HG02678 (cell line): Measurements from ENCODE around the gene PRODH.
"Not testable (repeated sequence)": the region's sequence is repeated elsewhere in the genome, so short reads cannot be mapped to it uniquely, and the experiment has no call there.

ENCODE experiments used
- ATAC-seq: cut with Tn5 transposase; IDR thresholded peaks from one replicate; pipeline ENCODE4 v1.9.1; 2021; ENCODE audit warnings: mild to moderate bottlenecking, moderate library complexity; ENCODE audit not compliant: unreplicated experiment

The PRODH gene

DNA sequence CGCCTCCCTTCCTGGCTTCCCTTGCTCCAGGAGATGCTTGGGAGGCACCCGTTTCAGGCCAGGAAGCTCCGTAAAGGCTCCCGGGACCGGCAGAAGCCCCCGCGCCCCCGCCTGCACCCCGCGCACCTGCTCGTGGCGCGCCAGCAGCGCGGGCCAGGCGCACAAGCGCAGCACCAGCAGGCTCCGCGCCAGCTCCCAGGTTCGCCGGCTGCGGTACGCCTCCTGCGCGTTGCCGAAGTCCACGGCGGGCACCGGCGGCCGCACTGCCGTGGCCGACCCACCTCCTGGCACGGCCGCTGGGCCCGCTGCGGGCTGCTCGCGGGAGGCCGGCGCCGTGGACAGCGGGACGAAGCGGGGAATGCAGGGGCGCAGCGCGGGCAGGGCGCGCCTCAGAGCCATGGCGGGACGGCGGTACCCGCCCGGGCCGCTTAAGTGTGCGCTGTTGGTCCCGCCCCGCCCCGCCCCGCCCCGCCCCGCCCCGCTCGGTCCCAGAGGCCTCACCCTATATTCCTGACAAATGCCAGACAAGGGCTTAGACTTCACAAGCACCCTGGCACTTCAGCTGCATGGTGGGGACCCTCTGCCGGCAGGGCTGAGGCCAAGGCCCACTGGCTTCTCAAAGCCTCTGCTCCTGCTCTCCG, at the start of gene PRODH:
Gene PRODH, minus strand, starts transcription at position 405 of the 641 bp plus-strand sequence. Its CDS starts 6 bp downstream, at position 399.
- no peak for ATAC-seq

DNA sequence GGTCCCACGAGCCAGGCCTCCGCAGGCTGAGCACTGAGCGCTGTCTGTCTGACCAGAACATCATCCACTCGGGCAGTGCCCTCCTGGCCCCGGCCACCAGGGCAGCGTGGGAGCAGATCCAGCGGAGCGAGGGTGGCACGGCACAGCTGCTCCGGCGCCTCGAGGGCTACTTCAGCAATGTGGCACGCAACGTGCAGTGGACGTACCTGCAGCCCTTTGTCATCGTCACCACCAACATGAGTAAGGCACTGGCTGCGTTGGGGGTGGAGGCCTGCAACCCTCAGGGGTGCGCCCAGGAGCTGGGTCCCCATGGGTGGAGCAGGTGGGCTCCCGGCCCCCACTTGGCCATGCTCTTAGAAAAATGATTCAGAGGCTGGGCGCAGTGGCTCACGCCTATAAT, 49.7 kb upstream of the PRODH start:
- ATAC-seq: no peak

DNA sequence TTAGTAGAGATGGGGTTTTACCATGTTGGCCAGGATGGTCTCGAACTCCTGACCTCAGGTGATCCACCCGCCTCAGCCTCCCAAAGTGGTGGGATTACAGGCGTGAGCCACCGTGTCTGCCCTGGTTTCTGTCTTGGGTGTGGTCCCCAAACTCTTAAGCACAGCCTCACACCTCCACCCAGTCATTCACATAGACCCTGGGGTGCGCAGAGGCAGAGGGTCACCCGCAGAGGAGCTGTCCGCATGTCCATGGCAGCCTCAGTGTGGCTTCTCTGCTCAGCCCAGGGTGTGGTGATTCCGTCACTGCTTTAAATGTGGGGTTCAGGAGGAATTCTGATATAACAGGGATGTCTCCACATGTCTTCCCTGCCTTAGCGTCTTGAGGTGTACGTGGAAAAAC, 48.5 kb upstream of the PRODH start:
- ATAC-seq: no peak

DNA sequence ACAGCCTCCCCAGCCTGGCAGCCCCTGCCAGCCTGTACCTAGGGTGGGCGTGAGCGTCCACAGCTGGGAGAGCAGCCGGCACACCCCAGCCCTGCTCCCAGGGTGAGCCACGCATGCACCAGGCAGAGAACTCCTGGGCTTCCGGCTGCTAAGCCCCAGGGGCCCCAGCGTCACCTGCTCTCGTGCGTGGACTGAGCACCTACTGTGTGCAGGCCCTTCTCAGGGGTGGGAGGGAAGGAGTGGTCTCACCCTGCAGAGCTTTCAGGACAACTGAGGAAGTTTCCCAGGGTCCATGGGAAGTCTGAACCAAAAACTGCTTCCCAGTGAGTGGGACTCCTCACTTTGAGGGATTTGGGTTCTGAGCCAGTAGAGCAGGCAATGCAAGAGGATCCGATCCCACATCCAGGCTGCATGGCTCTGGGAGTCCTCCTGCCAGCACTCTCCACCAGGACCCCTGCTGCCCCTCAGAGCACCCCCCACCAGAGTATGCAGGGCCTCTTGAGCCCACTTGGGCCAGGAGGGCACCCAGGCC, 47.1 kb upstream of the PRODH start:
- no peak for ATAC-seq

GRCh38 chr22:18980829-18981228, 44.7 kb upstream of the PRODH start:
- ATAC-seq: no peak

DNA sequence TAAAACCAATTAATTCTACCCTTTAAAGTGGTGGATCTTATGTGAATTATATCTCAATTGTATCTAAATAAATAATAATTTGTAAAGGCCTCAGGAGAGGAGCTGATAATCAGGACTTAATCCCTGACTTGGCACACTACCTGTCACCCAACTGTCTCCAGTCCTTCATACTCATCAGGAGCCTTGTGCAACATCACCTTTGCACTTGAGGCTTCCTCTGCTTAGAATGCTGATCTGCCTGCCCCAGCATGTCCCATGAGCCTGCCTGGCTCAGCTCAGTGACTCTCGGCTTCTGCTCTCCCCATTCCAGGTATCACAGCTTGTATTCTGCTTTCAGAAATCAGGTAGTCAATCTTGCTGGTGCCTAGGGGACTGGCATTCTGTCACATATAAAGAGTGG, 43.9 kb upstream of the PRODH start:
- ATAC-seq: no peak

DNA sequence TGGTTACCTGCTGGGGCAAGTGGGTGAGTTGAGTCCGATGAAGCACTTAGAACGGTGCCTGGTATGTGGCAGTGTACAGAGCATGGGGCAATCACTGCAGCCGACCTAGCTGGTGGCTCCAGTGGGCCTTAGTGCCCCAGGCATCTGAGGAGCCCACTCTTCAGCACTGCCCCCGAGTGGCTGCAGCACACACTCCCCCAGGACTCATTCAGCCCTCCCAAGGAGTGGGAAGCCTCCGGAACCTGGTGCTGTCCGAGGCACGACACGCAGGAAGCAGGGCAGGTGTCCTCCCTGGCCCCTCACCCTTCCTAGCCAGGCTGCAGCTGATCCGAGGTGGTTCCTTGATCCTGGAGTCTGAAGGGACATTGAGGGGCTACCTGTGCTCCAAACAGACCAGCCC, 42.4 kb upstream of the PRODH start:
- ATAC-seq: no peak

DNA sequence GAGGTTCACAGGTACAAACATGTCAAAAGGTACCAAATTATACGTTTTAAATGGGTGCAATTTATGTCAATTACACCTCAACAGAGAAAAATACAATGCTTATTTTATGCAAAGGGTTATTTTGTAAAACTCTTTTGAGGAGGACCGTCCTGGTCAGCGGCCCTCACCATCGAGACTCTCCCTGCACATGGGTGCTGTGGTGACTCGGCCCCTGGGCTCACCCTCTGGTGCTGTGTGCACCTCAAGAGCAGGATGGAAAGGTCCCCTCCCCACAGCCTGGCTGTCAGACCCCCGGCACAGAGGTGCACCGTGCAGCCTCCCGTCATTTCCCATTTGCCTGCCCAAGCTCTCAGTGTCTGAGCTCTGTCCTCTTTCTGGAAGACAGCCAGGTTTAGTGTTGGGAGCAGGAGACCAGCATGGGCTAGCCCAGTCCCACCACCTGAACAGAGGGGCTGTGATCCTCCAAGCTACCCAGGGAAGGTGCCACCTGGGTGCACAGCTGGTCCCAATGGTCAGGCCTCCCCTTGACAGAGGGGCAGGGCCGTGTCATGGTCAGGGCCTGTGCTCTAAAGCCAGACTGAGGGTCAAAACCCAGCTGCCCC, 41.8 kb upstream of the PRODH start:
- no peak for ATAC-seq

DNA sequence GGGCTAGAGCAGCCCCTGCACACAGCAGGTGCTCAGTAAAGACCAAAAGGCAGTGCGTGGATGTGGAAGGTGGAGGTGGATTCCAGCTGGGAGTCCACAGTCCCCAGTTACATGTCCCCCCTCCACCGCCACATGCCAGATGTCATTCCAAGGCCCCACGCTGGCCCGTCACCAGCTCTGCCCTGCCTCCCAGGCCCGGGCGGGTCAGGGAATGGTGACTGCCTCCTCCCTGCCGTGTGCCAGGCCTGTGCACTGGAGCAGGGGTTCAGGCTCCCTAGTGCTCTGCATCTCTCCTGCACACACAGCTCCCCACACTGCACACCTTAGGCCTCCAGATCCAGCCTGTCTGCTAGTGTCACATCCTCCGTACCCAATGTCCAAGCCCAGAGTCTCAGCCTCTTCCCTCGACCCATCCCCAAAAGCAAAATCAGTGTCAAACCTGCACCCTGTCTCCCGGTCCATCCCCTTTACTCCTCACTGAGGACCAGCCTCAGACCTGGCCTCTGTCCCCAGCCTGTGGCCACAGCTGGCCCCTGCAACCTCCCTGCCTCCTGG, 40.2 kb upstream of the PRODH start:
- no peak for ATAC-seq

GRCh38 chr22:18975434-18976196, 39.5 kb upstream of the PRODH start:
- no peak for ATAC-seq

- no peak for ATAC-seq
Observed at GRCh38 chr22:18974477-18975180, 38.5 kb upstream of the PRODH start.

DNA sequence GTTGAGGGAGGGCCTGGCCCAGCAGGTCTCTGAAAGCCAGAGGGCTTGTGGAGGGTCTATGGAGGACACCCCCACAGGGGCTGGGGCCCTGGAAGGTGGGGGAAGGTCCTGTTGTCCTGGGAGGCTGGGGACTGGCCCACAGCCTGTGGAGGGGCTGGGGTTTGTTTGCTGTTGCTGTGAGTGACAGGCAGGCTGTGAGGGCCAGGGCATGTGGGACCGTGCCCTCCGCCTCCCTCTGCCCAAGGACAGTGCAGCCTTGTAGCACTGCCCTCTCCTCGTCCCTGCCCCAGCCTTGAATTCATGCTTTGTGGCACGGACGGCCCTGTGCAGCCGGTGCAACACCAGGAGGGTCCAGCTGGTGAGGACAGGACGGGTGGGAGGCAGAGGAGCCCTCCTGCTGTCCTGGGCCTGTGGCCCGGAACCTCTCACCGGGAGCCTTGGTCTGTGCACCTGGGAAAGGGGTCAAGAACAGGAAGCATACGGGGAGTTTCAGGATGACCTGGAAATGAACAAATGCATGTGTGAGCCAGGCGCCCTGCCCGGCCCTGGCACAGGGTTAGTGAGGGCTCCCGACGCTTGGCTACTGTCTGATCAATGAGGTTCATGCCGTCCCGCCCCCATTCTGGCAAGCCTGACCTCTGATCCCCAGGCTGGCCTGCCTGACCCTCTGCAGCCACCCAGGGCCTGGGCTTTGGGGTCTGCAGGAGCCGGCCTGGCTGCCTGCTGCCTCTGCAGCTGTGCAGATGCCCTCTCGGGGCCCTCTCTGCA, 37.4 kb upstream of the PRODH start:
- ATAC-seq: no peak

- ATAC-seq: not testable (repeated sequence)
Observed at GRCh38 chr22:18972591-18972990, 36.5 kb upstream of the PRODH start.

- not testable (repeated sequence) for ATAC-seq
Observed at GRCh38 chr22:18972029-18972428, 35.9 kb upstream of the PRODH start.

GRCh38 chr22:18971321-18971751, 35.2 kb upstream of the PRODH start:
- ATAC-seq: no peak

GRCh38 chr22:18970948-18971315, 34.8 kb upstream of the PRODH start:
- ATAC-seq: no peak

DNA sequence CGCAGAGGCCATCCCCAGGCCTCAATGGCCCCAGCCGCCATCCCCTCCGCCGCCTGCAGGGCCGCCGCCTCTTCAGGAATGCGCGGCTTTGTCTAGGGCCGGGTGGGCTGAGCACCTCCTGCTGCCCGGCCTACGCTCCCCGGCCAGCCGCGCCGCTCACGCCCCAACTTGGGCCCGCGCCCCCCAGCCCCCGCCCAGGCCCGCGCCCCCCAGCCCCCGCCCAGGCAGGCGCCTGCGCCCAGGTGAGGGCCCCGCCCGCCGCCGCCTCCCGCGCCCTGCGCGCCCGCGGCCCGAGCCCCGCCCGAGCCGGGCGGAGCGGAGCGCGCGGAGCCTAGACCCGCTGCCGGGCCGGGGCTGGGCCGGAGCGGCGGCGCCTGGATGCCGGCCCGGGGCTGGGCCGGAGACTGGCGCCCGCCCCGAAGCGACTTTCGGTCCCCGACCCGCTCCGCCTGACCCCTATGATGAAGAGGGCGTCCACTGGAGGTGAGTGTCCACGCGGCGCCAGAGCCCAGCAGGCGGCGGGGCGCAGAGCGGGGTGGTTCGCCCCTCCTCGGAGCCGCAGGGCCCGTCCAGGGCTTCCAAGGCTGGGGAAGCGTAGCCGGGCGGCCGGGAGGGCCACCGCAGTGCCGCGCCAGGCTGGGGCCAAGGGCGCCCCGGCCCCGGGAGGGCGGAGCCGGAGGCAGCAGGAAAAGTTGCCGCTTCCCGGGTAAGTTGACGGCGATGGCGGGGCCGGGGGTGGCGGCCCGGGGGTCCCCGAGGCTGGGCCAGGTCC, 34.3 kb upstream of the PRODH start:
- ATAC-seq: no peak

DNA sequence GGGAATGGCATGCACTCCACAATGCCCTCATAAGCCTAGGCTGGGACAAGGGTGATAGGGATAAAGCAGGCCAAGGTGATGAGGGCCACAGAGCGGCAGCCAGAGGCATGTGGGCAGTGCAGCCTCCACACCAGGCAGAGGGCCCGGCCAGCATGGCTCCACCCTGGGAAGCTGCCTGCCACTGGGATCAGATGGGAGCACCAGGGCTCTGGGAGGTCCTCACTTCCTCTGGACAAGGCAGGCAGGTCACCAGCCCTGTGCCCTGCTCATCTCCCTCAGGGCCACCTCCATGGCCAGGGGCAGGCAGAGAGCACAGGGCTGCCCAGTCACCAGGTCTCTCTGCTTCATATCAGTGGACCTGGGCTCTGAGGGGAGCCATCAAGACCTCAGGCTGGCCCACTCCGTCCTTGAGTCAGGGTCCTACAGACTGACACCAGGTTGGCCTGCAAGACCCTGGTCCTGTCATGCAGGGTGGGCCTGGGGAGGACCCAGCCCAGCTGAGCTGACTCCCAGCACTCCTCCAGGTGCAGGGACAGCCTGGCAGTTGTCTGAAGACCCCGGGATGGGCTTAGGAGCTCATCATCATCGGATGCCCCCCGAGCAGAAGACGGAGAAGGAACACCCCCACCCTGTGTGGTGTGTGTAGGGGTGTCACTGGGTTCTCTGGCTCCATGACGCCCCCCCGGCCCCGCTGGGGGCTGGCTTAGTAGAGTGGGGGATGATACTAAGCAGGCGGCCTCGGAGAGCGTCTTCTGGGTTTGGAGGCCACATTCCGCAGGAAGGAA, 33.3 kb upstream of the PRODH start:
- not testable (repeated sequence) for ATAC-seq
